Astrocyte (in vitro differentiated cells and primary cell): ENCODE measurements around the gene CD2.

Experiments
- EZH2 ChIP-seq: IDR thresholded peaks from 2 replicates; pipeline ENCODE4 v1.6.1; 2012; ENCODE audit warnings: mild to moderate bottlenecking, low read length, inconsistent platforms; ENCODE audit not compliant: insufficient read depth
- TF ChIP-seq, protein P1 (sequence below): IDR thresholded peaks from 2 replicates; pipeline ENCODE4 v1.5.1; 2011; ENCODE audit warnings: low read depth, mild to moderate bottlenecking, inconsistent platforms, low read length, moderate library complexity; ENCODE audit not compliant: insufficient read depth

DNA sequence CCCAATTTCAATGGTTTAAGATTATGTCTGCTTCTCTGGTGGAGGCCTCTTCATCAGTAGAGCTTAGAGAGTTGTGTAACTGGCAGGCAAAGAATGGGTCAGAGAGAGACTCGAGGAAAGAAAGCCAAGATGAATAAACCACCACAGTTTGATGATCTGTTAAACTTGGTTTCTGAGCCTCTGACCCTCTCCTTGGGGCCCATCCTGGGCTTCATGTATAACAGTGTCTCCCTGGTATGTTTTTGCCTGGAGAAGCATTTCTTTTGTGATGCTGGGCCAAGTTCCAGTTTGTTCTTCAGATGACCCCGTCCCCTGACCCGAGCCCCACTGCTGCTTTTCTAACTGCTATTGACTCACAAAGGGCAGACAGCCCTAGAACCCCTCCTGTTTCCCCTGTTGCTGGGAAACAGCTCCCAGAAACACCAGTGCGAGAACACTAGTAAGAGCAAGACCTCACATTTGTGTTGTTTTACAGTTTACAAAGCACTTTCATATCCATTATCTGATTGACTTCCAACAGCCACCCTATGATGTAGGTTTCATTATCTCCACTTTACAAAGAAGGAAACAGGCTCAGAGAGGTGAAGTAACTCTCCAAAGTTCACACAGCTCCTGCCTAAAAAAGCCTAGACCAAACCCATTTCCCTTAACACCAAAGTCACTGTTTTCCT is 9.0 kb downstream of the CD2 start:
- TF ChIP-seq, protein P1, sequence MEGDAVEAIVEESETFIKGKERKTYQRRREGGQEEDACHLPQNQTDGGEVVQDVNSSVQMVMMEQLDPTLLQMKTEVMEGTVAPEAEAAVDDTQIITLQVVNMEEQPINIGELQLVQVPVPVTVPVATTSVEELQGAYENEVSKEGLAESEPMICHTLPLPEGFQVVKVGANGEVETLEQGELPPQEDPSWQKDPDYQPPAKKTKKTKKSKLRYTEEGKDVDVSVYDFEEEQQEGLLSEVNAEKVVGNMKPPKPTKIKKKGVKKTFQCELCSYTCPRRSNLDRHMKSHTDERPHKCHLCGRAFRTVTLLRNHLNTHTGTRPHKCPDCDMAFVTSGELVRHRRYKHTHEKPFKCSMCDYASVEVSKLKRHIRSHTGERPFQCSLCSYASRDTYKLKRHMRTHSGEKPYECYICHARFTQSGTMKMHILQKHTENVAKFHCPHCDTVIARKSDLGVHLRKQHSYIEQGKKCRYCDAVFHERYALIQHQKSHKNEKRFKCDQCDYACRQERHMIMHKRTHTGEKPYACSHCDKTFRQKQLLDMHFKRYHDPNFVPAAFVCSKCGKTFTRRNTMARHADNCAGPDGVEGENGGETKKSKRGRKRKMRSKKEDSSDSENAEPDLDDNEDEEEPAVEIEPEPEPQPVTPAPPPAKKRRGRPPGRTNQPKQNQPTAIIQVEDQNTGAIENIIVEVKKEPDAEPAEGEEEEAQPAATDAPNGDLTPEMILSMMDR: no peak
- TF ChIP-seq EZH2: no peak
